ENCODE results near the gene RPS6KL1.

DNA sequence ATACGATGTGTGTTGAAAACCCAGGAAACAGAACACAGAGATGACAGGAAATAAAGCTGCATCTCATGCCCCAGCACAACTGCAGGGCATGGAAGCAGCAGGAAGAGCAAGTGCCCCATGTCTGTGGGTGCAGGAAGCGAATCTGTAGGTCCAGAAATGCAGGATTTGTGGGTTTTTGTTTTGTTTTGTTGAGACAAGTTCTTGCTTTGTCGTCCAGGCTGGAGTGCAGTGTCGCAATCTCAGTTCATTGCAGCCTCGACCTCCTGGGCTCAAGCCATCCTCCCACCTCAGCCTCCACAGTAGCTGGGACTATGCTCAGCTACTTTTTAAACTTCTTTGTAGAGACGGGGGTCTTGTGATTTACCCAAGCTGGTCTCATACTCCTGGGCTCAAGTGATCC, 6.2 kb upstream of the RPS6KL1 start:
- TF ChIP-seq CTCF (conservative IDR thresholded peaks at IDR 0.05; ENCODE audit: low read depth, low read length): no peak
- TF ChIP-seq EZH2 (IDR thresholded peaks at IDR 0.05; ENCODE audit: low read length, unreplicated experiment): no peak
